Lower leg skin (tissue), 4 donors: ENCODE measurements around the gene SMOC2. TPM values are rescaled to one million over a fixed set of nuclear protein-coding genes. Genes with fewer than 3 reads are reported as not detected.

Experiments
- DNase-seq, 2 donors: peaks; one replicate each; pipeline ENCODE4 v3.0.0-alpha.2; 2019; ENCODE audit warnings: low spot score in 2 of 2
- H3K4me3 ChIP-seq: fragments of 200-600 bp; sonication (generic); 2 replicates; pipeline ENCODE4 v1.5.1; 2017; ENCODE audit warnings: mild to moderate bottlenecking, low read depth; ENCODE audit not compliant: poor library complexity, severe bottlenecking
- CTCF ChIP-seq, 3 donors: fragments of 450-650 bp; IDR thresholded peaks; one replicate each; pipeline ENCODE4 v1.5.1; 2016; ENCODE audit warnings: antibody characterized with exemption in 3 of 3, mild to moderate bottlenecking in 3 of 3, moderate library complexity in 2 of 3
- POLR2A ChIP-seq, 2 donors: fragments of 450-650 bp; IDR thresholded peaks; one replicate each; pipeline ENCODE4 v1.6.1; 2016 to 2017; ENCODE audit warnings: antibody characterized with exemption in 2 of 2, mild to moderate bottlenecking in 1 of 2, moderate library complexity in 1 of 2
- WGBS, 2 donors: methylation state at CpG; one replicate each; pipeline ENCODE4 v1.1.5; 2018; 5-methylcytosine and 5-hydroxymethylcytosine counted together
- intact Hi-C: fragments of 100-400 bp; cut with DNase I; formaldehyde crosslinking; loops from one replicate; pipeline ENCODE4 v1.15.0; 2023; ENCODE audit warnings: low total_unique reads
- total RNA-seq, 4 donors: library from RNA; depleted of rRNA; stranded (reverse); fragments of >200 nt; gene quantifications; one replicate each; pipeline ENCODE4 v1.1.0, GENCODE V29; 2016

Gene SMOC2
- 10 to 100 TPM; 12.5 to 26.1 (median 13.0) TPM for total RNA-seq

- intact Hi-C loops = no loop called here
- DNase-seq = peak in 1 of 2 donors; percentile 89
- WGBS, 2 donors = 5 to 14% methylated on average over 39 of the region's 81 CpGs
- H3K4me3 ChIP-seq = peak within 1 kb of the TSS; percentile 32
- TF ChIP-seq CTCF (IDR thresholded peaks at IDR 0.05) (no peak), POLR2A (IDR thresholded peaks at IDR 0.05) (no peak)
These were observed at the start of gene SMOC2 for GRCh38 chr6:168440520-168441433. Gene SMOC2, plus strand, starts transcription at chr6:168441184. Its CDS starts 187 bp downstream, at chr6:168441371.

GRCh38 chr6:168393126-168393870 is 47.7 kb upstream of the SMOC2 start:
- intact Hi-C loops = no loop called here
- no peak overlapping the region for H3K4me3 ChIP-seq
- DNase-seq = no peak
- WGBS, 2 donors = 70 to 75% methylated on average over 19 to 22 of the region's 23 CpGs
- TF ChIP-seq CTCF (IDR thresholded peaks at IDR 0.05) = no peak
- no peak for TF ChIP-seq POLR2A (IDR thresholded peaks at IDR 0.05)

- WGBS, 2 donors = 70 to 89% methylated on average over 12 of the region's 12 CpGs
- intact Hi-C loops = no loop called here
- no peak for DNase-seq
- no peak overlapping the region for H3K4me3 ChIP-seq
- TF ChIP-seq POLR2A (IDR thresholded peaks at IDR 0.05) = no peak
- no peak for TF ChIP-seq CTCF (IDR thresholded peaks at IDR 0.05)
These were observed 46.4 kb upstream of the SMOC2 start for GRCh38 chr6:168394606-168395005.

- no peak overlapping the region for H3K4me3 ChIP-seq
- TF ChIP-seq CTCF (IDR thresholded peaks at IDR 0.05) (no peak), POLR2A (IDR thresholded peaks at IDR 0.05) (no peak)
- 83 to 94% methylated on average over 11 to 12 of the region's 12 CpGs for WGBS, 2 donors
- intact Hi-C loops = no loop called here
- DNase-seq = no peak
These were observed 45.0 kb upstream of the SMOC2 start for GRCh38 chr6:168395983-168396382.

- WGBS, 2 donors = 78 to 83% methylated on average over 16 of the region's 16 CpGs
- intact Hi-C loops = no loop called here
- no peak overlapping the region for H3K4me3 ChIP-seq
- TF ChIP-seq CTCF (IDR thresholded peaks at IDR 0.05) (no peak), POLR2A (IDR thresholded peaks at IDR 0.05) (no peak)
- DNase-seq = no peak
These were observed 44.4 kb upstream of the SMOC2 start for GRCh38 chr6:168396561-168396960.
